ENCODE results near the gene NXPH2.
"Not testable (repeated sequence)": the region's sequence is repeated elsewhere in the genome, so short reads cannot be mapped to it uniquely, and the experiment has no call there.

The NXPH2 gene

DNA sequence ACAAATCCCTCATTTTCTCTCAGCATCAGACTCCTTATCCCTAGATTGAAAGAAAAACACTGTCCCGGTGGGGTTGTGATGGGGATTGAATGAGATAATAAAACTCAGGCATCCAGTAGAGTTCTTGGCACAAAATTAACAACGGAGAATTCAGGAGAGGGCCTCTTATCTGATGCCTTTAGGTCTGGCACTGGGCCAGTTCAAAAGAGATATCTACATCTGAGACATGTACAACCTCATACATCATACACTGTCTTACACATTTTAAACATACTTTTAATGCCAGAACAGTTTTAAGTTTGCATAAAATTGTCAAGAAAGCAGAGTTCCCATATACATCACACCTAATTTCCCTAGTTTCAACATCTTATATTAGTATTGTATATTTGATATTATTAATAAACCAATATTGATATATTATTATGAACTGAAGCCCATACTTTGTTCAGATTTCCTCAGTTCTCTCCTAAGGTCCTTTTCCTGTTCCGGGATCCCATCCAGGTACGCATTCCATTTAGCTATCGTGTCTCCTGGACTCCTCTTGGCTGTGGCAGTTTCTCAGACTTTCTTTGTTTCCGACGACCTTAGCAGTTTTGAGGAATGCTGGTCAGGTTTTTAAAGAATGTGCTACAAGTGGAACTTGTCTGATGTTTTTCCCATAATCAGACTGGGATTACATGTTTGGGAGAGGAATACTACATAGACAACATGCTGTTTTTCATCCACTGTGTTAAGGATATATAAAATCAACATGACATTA lies 27.8 kb downstream of the NXPH2 start:
- no peak for DNase-seq

DNA sequence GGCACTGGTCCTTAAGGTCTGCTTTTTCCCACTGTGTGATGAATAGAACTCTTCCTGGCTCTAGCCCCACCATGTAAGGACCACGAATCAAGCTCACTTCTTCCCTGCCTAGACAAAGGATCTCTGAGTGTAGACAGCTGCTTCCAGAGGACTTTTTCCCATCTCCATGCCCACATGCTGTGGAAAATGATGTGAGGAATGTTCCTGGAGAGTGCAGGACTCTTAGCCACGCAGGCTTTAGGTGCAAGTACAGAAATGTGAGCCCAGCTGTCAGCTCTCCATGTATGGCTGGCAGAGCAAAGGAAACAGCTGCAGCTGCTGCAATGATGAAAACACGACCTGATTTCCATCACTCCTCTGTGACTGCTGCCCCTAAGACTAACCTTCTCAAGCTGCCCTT lies 35.5 kb downstream of the NXPH2 start:
- DNase-seq: no peak

DNA sequence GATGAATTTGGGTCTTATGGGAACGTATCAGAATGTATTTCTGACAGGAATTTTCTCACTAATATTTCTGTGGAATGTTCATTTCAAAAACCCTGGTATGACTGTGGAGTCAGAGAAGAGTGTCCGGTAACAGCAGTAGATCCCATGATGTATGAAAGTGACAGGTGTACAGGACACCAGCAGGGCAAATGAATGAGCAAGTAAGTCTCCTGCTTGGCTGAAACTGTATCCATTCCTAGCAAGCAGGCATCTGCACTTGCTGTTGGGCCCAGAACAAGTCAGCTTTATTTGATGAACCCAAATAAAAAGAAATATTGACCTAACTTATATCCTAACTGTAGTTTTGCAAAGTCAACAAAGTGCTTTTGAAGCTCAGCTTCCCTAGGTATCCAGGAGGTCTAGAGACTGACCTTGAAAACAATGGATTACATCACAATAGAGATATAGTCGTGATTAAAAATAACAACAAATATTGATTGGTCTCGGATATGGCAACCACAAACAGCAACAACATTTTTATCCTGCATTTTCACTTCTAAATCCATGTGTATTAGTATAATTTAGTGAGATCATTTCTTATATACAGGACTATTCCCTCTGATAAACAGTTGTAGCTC lies 37.6 kb downstream of the NXPH2 start:
- no peak for DNase-seq

DNA sequence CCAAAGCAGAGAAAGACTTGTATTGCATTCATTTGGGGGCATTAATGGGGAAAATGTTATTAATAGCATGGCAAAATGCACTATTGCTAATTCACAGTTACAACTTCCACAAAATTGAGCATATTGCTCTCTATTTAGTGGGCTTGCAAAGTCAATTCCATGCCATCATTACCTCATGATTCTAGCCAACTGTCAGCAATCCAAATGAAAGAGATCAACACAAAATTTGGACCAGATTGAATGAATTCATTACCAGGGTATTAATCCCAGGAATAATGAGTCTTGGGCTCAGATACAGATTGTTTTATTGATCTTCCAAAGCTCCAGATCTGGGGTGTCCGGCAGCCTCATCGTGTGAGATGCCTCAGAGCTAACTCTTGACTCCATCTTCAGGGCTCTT lies 38.3 kb downstream of the NXPH2 start:
- no peak for DNase-seq

DNA sequence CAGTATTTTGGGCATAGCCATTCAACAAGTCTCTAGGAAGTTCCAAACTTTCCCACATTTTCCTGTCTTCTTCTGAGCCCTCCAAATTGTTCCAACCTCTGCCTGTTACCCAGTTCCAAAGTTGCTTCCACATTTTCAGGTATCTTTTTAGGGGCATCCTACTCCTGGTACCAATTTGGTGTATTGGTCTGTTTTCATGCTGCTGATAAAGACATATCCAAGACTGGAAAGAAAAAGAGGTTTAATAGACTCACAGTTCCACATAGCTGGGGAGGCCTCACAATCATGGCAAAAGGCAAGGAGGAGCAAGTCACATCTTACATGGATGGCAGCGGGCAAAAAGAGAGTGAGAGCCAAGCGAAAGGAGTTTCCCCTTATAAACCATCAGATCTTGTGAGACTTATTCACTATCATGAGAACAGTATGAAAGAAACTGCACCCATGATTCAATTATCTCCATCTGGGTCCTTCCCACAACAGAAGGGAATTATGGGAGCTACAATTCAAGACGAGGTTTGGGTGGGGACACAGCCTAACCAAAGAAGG lies 43.1 kb downstream of the NXPH2 start:
- DNase-seq: not testable (repeated sequence)

DNA sequence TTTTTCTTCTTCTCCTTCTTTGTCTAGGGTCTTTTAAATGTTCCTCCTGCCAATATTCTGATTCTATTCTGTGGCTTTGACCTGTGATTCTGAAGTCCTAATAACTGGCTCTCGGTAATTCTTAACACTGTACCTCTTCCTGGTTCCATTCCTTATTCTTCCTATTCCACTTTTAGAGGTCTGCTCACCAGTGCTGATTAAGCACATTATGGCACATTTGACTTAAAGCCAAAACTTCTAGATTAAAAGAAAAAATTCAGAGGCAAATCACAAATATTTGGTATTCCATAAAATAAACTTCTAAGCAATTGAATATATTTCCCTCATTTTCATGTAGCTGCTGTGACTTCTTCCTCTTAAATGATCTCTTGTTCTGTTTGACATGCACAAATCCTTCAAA lies 47.5 kb downstream of the NXPH2 start:
- no peak for DNase-seq

DNA sequence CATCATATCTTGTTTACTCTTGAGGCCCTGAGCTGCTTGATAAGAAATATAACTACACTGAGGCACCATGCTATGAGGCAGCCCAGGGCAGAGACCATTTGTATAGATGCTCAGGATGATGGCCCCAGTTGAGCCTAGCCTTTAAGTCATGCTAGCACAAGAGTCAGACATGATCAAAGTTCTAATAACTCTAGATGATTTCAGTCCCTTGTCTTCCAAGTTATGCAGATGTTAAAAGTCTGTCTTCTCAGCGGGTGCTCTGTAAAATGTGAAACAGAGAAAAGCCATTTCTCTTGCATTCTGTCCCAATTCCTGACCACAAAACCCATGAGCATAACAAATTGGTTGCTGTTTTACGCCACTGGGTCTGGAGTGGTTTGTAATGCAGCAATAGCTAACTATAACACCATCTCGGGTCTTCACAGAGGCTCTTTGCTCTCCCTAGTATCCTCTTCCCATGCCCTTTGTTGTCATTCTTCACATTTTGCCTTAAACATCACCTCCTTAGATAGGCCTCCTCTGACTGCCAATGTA lies 49.6 kb downstream of the NXPH2 start:
- no peak for DNase-seq

DNA sequence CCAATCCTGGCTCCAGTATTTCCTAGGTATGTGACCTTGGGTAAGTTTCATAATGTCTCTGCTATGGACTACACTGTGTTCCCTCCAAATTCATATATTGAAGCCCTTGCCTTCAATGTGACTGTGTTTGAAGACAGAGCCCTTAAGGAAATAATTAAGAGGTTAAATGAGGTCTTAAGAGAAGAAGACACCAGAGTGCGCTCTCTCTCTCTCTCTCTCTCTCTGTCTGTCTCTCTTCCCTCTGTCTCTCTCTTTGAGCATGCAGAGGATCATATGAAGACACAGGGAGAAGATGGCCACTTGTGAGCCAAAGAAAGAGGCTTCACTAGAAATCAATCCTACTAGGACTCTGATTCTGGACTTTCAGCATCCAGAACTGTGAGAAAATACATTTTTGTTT lies 52.2 kb downstream of the NXPH2 start:
- no peak for DNase-seq

DNA sequence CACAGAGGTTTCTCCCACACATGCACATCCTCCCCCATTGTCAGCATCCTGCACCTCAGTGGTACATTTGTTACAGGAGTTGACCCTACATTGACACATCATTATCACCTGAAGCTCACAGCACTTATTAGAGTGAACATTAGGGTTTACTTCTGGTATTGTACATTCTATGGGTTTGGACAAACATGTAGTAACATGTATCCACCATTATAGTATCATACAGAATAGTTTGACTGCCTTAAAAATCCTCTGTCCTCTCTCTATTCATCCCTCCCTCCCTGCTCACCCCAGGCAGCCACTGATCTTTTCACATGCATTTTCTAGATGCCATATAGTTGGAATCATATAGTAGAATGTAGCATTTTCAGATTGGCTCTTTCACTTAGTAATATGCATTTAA lies 53.5 kb downstream of the NXPH2 start:
- no peak for DNase-seq

DNA sequence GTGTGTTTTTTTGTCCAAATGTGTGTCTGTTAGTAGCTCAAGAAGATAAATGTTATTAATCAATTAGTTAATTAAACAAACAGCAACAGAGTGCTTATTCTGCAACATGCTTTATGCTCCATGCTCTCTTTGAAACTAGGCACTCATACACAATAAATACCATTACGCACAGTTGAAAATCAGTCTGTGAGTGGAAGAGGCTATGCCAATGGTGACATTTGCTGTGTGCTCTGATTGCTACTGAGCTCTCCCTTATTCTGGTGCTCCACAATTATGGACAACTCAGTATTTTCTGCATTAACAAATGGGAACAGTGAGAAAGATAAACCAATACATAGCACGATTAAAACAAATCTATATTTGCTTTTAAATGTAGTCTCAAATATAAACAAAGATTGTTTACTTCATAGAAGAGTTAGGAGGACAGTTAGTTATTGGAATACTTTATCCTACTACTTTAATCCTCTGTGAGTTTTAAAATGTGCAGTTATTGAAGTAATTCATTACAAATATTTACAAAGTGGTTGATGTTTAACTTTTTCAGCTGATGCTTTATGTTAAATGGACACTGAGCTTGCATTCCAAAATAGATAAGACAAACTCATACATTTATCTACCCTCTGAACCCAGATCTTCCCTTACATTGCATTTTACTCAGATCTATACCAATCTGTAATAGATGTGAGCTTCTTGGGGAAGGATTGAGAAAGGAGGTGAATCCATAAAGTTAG lies 55.3 kb downstream of the NXPH2 start:
- no peak for DNase-seq

DNA sequence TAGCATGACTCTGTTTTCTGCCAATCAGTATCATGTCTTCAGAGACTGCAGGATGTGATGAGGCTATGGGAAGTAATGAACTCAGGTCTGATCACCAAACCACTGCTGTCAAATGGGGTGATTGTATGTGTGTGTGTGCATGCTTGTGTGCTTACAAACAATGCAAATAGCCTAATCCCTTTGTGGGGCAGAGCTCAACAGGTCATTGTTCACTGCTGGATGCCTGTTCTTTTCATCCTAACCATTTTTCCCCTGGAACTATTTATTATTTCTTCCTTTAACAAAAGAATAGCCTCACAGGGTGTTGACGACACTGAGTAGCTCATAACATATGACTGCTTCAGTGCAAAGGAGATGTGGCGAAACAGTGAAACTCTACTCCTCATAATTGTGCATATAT lies 55.9 kb downstream of the NXPH2 start:
- no peak for DNase-seq

DNA sequence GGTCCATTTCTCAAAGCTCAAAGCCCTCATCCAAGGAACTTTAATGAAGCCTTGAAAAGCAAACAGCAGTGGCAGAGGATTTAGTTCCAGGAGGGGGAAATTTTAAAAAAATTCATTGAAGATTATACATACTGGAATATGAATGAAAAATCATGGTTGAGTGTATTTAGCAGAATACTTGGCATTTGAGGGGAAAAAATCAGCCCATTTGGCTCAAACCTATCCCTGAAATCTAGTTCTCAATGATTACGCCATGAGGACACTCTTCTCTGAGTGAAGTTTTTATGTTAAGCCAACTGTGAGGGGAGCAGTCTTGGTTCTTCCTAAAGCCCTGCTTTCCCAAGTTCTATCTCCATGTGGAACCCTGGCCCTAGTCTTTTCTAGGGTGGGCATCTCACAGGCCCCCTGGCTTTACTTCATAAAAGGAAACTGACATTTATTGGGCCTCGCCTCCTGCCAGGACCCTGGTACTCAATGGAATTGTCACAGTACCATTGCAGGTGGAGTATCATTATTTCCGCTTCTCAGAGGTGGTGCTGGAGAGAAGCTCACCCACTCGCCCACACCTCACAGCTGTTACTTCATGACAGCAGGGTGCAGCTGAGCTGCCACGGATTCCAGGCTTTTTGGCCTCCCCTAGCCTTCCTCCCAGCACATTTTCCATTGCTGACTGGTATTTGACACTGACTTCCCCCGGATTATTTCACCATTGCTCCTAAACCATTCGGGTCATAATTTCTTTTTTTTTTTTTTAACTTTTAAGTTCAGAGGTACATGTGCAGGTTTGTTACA lies 56.8 kb downstream of the NXPH2 start:
- no peak for DNase-seq

DNA sequence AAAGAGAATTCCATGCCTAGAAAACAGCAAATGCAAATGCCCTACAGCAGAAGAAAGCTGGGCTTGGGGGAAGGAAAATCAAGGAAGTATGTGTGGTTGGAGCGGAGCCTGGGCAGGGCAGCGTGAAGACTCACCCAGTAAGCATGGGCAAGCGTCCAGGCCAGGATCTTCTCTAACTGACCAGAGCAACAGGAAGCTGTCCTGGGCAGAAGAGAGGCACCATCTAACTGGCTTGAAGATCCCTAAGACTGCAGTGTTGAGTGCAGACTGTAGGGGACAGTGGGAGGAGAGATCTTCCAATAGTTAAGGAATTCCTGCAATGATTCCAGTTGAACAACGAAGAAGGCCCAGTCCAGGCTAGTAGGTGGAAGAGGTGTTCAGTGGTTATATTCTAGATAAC lies 57.9 kb downstream of the NXPH2 start:
- DNase-seq: no peak

DNA sequence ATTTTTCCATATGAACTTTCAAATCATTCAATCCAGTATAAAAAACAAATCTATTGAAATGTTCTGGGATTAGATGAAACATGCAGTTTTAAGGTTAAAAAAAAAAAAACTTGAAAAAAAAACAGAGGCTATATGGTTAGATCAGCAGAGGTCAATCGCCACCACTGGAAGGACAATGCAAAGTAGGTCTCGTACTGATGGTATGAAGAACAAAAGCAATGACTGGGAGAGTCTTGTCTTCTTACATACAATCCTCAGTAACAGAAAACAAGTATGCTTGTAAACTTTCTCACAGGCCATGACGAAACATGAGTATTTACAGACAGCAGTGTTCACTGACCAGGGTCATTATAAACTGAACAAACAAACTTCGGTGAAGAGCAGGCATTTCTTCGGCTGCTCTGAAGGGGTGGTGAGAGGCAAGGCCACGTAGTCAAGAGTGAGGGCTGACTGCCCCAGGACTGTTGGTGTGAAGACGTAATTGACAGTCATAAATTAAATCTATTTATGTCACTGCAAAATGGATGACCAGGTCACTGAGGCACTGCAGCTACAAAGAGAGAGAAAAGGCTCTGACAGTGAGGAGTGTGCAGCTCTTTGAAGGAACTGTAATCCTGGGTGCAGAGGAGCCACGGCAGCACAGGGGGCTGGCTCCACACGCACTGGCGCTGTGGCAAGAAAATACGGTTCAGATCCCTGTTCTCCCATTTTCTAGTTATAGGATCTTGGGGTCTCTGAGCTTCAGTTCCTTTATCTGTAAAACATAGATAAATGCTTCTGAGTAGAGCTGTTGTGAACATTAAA lies 60.0 kb downstream of the NXPH2 start:
- DNase-seq: no peak

DNA sequence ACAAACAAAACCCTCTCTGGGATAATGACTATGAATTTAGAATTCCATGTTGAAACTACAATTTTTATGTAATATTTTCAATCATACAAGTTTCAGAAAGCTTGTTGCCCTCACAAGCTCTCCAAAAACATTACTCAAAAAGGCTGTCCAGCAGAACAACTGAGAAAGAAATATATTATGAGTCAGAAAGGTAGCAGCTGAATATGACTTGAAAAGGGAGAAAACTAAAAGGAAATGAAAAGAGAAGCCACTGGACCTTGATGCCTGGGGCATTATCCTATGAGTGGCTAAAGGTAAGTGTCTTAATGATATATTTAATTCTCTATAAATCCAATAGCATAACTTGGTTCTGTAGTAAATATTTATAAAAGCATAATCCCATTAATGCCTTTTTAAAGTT lies 61.8 kb downstream of the NXPH2 start:
- DNase-seq: no peak

DNA sequence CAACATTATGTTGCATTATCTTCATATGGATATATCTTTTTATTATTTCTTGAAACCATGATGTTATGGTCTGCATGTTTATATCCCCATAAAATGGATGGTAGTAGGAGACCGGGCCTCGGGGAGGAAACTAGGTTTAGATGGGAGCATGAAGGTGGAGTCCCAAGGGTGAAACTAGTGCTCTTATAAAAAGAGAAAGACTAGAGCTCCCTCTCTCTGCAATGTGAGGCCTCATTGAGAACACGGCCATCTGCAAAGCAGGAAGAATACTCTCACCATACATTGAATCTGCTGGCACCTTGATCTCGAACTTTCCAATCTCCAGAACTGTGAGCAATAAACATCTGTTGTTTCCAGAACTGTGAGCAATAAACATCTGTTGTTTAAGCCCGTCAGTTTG lies 64.0 kb downstream of the NXPH2 start:
- no peak for DNase-seq

DNA sequence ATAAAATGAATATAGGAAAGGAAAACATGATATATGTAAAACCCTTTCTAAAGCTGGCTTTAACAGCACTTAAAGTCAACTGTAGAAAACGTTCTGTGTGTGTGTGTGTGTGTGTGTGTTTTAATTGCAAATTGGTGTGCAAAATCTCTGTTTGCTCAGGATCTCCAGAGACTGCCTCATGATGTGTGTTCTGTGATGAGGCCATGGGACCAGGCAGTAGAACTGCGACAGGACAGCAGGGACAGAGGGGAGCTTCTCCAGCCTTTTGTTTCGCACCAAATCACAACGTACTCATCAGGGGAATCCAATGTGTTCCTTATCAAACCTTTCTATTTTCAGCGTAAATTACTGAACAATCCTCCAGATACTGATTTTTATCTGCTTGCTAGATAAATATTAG lies 66.7 kb downstream of the NXPH2 start:
- DNase-seq: no peak

DNA sequence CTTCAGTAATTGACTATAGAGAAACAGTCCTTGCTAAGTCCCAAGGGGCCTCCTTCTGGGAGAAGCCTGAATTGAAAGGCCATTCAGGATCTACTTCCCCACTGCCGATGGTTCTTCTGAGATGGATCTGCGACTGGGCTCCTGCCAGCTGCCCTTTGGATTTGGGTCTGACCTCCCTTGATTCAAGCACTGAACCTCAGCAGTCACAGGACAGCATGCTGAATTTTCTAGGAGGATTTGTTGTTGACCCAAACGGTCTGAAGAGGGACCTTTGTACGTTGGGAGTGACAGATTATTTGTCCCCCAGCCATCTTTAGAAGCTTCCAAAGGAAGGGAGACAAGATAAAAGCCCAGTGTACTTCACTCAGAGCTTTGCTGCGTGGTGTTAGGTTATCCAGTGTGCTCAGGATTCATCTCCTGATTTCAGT lies 67.1 kb downstream of the NXPH2 start:
- no peak for DNase-seq

DNA sequence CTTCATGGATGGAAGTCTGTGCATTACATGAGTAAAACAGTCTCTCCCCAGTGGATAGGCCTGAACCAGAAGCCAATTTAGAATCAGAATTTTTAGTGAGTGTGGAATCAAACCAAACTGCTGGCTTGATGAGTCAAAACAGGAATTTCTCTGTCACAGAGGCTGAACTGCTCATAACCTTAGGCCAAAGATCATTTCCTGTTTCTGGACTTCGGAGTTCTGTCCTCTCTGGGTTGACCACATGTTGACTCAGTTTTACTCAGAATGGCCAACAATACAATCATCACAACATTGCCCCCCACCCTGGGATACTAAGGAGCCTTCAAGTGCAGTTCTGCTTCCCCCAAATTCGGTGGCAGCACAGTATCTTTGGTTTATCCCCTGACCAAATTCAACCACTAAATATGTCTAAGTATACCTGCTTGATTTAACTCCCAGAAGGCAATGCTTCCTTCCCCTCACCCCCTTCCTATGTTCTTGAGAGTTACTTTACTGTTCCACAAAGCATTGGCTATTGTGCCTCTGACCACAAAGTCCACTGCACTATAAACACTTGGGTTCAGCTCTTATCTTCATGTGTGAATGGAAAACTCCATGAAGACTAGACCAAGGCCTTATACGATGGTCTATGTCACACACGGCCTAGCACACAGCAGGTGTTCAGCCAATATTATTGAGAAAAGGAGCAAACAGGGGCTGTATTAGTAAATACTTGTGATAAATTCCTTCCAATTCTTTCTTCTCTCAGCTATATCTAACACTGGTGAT lies 67.8 kb downstream of the NXPH2 start:
- no peak for DNase-seq

DNA sequence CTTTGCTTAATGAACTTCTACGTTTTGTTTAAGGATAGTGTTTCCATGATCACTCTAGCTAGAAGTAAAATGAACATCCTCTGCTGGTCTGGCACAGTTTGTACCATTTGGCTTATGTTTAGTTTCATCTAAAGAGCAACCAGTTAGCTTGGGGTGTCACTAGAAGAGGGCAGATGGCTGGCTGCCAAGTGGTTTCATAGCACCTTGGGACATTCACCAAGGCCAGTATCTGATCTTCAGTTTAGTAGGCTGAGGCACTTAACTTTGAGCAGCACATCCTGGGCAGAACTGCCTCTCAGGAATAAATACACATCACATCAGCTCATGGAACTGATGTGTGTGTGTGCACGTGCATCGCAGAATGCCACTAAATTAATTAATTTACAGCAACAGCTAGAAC lies 68.4 kb downstream of the NXPH2 start:
- no peak for DNase-seq

DNA sequence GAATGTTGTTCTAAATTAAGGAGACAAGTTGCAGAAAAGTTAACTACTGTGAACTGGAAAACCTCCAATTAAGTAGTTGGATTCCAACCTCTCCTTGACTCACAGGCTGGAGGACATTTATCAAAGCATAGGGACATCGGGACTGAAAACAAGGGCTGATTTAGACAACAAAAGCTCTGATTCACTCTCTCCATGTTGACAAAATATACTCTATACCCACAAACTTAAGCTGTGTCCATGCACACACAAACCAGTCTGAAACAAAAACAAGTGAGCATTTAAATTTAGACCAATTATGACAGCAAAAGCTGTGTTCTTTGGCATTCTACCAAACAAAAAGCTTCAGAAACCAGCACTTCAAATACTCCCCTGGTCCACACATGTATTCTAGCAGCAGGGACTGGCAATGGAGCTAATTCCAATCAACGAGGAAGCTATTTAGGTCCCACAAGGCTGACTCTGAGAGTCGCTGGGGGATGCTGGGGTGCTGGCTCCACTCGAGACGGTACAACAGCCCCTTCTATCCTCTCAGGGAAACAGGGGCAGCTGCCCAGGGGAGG lies 71.4 kb downstream of the NXPH2 start:
- no peak for DNase-seq
